Sciatic nerve (tissue), 2 donors: ENCODE measurements around the gene GSTCD. TPM values are rescaled to one million over a fixed set of nuclear protein-coding genes. Genes with fewer than 3 reads are reported as not detected.
"Not testable (repeated sequence)": the region's sequence is repeated elsewhere in the genome, so short reads cannot be mapped to it uniquely, and the experiment has no call there.

Source experiments
- ATAC-seq: fragments of 200-7000 bp; cut with Tn5 transposase; one replicate; pipeline ENCODE4 v1.9.1; 2020; ENCODE audit warnings: mild to moderate bottlenecking, moderate library complexity
- DNase-seq: peaks from one replicate; pipeline ENCODE4 v3.0.0-alpha.2; 2020; ENCODE audit warnings: low spot score
- intact Hi-C: fragments of 100-400 bp; cut with DNase I; formaldehyde crosslinking; loops from one replicate; pipeline ENCODE4 v1.14.2; 2022
- total RNA-seq: library from RNA; stranded (reverse); fragmentation: NEBNext Ultra II Directional; extraction: Animal tissue kit (Norgen Biotek cat#: 25700); gene quantifications from one replicate; pipeline ENCODE4 v1.2.1, GENCODE V29; 2021
- donor health status: DM: no; HTN: no; CAD: no.
- donor health status: DM: no; HTN: no; CAD: no.

The GSTCD gene
- total RNA-seq, 1 donor from 2014 or later: 7.4 TPM

DNA sequence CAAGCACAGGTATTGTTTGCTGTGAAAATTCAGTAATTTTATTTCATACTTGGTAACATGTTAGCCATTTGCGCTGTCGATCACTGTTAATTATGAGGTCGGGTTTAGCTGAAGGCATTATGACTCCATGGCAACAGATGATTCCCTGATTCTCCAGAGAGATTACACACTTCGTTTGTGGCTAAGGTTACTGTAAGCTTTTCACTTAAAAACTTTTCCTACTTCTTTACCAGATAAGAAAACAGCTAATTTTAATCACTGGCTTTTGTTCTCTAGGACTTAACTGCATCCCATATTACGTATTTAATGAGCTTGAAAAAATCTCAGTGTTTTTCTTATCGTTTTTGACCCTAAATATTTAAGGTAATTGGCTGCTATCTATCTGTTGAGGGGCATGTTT lies 2.1 kb downstream of the GSTCD start:
- DNase-seq (no peak), ATAC-seq (no peak)
- intact Hi-C loops: no loop called here

- intact Hi-C loops: no loop called here
- DNase-seq (no peak), ATAC-seq (no peak)
Measured at GRCh38 chr4:105712766-105713165, 4.2 kb downstream of the GSTCD start.

DNA sequence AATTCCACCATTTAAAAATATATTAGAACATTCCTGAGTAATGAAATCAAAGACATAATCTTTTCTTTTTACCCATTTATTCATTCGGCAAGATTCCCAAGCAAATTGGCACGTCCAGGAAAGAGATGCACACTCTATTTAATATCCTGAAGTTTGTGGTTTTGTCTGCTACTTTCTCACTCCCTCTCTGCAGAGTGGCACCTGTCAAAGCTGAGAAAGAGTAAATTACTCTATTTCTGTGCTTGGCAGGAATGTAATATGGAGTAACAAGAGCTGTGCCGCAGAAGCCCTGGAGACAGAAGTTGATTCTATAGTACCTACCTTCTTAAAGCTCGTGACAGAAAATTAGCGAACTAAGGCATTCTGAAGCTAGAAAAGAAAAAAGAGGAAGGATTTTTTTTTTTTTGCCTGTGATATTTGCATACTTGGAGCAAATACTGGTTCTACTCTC lies 5.5 kb downstream of the GSTCD start:
- intact Hi-C loops: no loop called here
- DNase-seq (no peak), ATAC-seq (peak; percentile 26)

GRCh38 chr4:105714932-105715331 lies 6.3 kb downstream of the GSTCD start:
- ATAC-seq (no peak), DNase-seq (no peak)
- intact Hi-C loops: no loop called here

- intact Hi-C loops: no loop called here
- ATAC-seq (peak; percentile 39), DNase-seq (no peak)
Measured at GRCh38 chr4:105715692-105716278, 7.2 kb downstream of the GSTCD start.

GRCh38 chr4:105719204-105719603 lies 10.6 kb downstream of the GSTCD start:
- intact Hi-C loops: no loop called here
- DNase-seq (no peak), ATAC-seq (no peak)

GRCh38 chr4:105725623-105726022 lies 17.0 kb downstream of the GSTCD start:
- intact Hi-C loops: loop anchor here (10.0 kb wide), 1 partner anchor 1959 kb away; no protein-coding TSS in a partner anchor
- ATAC-seq: no peak
- DNase-seq: no peak

DNA sequence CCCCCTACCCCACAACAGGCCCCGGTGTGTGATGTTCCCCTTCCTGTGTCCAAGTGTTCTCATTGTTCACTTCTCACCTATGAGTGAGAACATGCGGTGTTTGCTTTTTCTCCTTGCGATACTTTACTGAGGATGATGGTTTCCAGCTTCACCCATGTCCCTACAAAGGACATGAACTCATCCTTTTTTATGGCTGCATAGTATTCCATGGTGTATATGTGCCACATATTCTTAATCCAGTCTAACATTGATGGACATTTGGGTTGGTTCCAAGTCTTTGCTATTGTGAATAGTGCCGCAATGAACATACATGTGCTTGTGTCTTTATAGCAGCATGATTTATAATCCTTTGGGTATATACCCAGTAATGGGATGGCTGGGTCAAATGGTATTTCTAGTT lies 21.3 kb downstream of the GSTCD start:
- intact Hi-C loops: loop anchor here (10.0 kb wide), 1 partner anchor 1955 kb away; no protein-coding TSS in a partner anchor
- ATAC-seq: not testable (repeated sequence)

GRCh38 chr4:105735217-105735616 lies 26.6 kb downstream of the GSTCD start:
- intact Hi-C loops, ATAC-seq, DNase-seq: not testable (repeated sequence)

More for the DNA sequence above, 21.3 kb downstream of the GSTCD start:
- DNase-seq: not testable (repeated sequence)

DNA sequence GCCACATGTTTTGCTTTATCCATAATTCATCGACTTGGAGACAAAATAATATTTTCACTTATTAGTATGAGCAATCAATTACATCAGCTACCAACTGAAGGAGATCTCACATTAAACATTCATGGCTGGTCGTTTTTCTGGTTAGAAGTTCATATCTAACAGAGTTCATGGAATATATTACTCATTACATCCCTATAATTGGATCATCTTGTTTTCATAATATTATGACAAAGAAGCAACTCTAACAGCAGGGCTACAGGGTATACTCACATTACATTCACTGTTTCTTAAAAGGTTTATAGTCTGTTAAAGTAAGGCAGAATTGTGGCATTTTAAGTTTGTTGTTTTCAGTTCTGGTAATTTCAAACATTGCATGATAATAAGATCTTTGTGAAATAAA lies 33.0 kb downstream of the GSTCD start:
- intact Hi-C loops: no loop called here
- no peak for DNase-seq
- ATAC-seq: no peak

DNA sequence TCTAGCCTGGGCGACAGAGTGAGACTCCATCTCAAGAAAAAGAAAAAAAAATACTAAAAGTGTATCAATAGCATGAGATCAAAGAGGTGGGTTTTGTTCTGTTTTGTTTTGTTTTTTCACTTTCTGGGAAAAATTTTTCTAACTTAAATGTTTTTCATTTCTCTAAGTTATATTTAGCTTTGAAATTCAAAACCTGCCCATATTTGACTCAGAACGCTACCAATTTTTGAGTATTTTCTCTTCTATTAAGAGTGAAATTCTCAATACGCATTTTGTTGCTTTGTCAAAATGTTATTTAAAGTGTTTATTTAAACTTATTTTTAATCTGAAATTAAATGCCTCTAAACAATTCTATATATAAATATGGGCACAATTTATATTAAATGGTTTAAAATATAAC lies 39.6 kb downstream of the GSTCD start:
- ATAC-seq (no peak), DNase-seq (no peak)
- intact Hi-C loops: no loop called here

DNA sequence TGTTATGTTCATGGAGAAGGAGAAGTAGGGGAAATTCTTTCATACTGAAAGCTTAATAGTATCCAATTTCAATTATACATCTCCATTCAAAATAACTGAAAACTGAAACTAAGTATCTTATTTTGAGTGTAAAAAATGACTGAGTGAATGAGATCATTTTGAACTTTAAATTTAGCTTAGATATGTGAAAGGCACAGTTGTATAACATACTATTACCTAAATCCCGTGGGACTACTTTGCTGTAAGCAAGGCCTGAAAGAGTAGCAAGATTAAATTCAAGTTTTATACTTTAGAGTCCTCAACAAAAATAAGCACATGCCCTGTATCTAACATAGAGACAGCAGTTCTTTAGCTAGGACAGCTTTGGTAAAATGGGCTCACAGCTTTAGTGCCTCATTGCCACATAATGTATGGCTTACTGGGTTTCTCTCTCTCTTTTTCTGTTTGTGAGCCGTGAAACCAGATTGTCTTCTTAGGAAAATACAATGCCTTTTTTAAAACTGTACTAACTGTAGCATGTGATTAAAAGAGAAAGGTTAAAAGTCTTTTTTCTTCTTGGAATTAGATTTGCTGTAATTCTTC lies 43.2 kb downstream of the GSTCD start:
- DNase-seq: no peak
- intact Hi-C loops: no loop called here
- ATAC-seq: no peak

DNA sequence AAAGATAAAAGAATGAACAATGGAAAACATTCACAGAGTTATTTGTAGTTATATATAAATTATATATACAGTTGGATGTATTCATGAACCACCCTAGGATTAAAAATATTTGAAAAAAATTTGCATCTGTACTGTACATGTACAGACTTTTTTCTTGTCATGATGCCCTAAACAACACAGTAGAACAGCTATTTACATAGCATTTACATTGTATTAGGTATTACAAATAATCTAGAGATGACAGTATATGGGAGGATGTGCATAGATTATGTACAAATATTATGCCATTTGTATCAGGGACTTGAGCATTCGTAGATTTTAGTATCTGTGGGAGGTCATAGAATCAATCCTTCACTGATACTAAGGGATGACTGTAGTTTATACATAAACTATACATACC lies 44.8 kb downstream of the GSTCD start:
- intact Hi-C loops: no loop called here
- DNase-seq: no peak
- ATAC-seq: no peak

DNA sequence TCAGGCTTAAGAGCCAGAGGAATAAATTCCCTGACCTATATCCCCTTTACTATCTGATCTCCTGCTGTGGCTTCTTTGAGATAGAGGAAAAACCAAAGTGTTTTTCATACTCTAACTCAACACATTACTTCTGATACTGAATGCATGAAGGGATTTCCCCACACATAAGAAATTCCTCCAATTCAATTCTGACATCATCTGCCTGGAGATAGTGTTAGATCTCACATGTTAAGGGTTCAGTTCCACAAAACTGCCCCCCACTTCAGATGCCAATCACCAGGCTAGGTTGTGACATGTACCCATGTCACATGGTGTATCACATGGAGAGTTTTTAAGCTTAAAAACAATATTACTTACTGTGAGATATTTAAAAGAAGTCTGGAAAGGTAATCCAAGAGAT lies 46.8 kb downstream of the GSTCD start:
- DNase-seq: no peak
- no peak for ATAC-seq
- intact Hi-C loops: no loop called here

DNA sequence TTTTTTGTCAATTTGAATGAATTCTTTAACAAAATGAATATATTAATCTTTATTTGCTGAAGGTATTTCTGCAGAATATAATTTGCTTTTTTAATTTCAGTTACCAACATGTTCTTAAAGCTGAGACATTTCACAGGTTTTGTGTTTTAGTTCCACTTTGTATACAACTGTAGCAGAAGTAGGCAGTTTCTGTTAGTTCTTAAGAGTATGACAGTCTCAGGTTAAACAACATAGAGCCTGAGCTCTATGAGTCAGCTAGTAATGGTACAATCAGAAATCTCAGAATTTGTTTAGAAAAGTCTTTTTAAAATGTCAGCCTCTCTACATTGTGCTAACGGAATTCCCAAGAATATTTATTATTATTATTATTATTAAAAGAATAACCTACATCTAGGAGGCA lies 50.4 kb downstream of the GSTCD start:
- no peak for ATAC-seq
- DNase-seq: no peak
- intact Hi-C loops: no loop called here

GRCh38 chr4:105765690-105766407 lies 57.3 kb downstream of the GSTCD start:
- intact Hi-C loops: no loop called here
- DNase-seq: no peak
- no peak for ATAC-seq

GRCh38 chr4:105767579-105767978 lies 59.0 kb downstream of the GSTCD start:
- no peak for DNase-seq
- intact Hi-C loops: no loop called here
- ATAC-seq: no peak

DNA sequence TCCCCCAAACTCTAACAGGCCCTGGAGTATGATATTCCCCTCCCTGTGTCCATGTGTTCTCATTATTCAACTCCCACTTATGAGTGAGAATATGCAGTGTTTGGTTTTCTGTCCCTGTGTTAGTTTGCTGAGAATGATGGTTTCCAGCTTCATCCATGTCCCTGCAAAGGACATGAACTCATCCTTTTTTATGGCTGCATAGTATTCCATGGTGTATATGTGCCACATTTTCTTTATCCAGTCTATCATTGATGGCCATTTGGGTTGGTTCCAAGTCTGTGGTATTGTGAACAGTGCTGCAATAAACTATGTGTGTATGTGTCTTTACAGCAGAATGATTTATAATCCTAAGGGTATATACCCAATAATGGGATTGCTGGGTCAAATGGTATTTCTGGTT lies 61.9 kb downstream of the GSTCD start:
- intact Hi-C loops: not testable (repeated sequence)

DNA sequence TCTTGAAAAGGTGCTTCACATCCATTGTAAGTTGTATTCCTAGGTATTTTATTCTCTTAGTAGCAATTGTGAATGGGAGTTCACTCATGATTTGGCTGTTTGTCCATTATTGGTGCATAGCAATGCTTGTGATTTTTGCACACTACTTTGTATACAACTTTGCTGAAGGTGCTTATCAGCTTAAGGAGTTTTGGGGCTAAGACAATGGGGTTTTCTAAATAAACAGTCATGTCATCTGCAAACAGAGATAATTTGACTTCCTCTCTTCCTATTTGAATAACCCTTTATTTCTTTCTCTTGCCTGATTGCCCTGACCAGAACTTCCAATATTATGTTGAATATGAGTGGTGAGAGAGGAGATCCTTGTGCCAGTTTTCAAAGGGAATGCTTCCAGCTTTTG lies 63.5 kb downstream of the GSTCD start:
- DNase-seq, ATAC-seq, intact Hi-C loops: not testable (repeated sequence)

More for the DNA sequence above, 61.9 kb downstream of the GSTCD start:
- not testable (repeated sequence) for DNase-seq, ATAC-seq

GRCh38 chr4:105775760-105776415 lies 67.3 kb downstream of the GSTCD start:
- DNase-seq, intact Hi-C loops, ATAC-seq: not testable (repeated sequence)
